ENCODE results near the gene MMS22L. TPM values are rescaled to one million over a fixed set of nuclear protein-coding genes. Genes with fewer than 3 reads are reported as not detected.

MMS22L gene
- total and polyA plus RNA-seq, 2 experiments from 2014 or later = 11.7 to 49.5 TPM

GRCh38 chr6:97312241-97312640 lies 29.2 kb upstream of the MMS22L start (continued):
- TF ChIP-seq, protein P1, sequence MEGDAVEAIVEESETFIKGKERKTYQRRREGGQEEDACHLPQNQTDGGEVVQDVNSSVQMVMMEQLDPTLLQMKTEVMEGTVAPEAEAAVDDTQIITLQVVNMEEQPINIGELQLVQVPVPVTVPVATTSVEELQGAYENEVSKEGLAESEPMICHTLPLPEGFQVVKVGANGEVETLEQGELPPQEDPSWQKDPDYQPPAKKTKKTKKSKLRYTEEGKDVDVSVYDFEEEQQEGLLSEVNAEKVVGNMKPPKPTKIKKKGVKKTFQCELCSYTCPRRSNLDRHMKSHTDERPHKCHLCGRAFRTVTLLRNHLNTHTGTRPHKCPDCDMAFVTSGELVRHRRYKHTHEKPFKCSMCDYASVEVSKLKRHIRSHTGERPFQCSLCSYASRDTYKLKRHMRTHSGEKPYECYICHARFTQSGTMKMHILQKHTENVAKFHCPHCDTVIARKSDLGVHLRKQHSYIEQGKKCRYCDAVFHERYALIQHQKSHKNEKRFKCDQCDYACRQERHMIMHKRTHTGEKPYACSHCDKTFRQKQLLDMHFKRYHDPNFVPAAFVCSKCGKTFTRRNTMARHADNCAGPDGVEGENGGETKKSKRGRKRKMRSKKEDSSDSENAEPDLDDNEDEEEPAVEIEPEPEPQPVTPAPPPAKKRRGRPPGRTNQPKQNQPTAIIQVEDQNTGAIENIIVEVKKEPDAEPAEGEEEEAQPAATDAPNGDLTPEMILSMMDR (conservative IDR thresholded peaks at IDR 0.05; ENCODE audit: low read depth in 2 of 2) = no peak
- TF ChIP-seq ZNF331 (CRISPR knock-in tag; IDR thresholded peaks at IDR 0.05; ENCODE audit: low read depth) = no peak
- no peak for TF ChIP-seq EZH2phosphoT487 (IDR thresholded peaks at IDR 0.05; ENCODE audit: unreplicated experiment)
- no peak for TF ChIP-seq STAT1 (IDR thresholded peaks at IDR 0.05; ENCODE audit: unreplicated experiment)
- no peak for TF ChIP-seq NANOG (IDR thresholded peaks at IDR 0.05; ENCODE audit: borderline replicate concordance)

DNA sequence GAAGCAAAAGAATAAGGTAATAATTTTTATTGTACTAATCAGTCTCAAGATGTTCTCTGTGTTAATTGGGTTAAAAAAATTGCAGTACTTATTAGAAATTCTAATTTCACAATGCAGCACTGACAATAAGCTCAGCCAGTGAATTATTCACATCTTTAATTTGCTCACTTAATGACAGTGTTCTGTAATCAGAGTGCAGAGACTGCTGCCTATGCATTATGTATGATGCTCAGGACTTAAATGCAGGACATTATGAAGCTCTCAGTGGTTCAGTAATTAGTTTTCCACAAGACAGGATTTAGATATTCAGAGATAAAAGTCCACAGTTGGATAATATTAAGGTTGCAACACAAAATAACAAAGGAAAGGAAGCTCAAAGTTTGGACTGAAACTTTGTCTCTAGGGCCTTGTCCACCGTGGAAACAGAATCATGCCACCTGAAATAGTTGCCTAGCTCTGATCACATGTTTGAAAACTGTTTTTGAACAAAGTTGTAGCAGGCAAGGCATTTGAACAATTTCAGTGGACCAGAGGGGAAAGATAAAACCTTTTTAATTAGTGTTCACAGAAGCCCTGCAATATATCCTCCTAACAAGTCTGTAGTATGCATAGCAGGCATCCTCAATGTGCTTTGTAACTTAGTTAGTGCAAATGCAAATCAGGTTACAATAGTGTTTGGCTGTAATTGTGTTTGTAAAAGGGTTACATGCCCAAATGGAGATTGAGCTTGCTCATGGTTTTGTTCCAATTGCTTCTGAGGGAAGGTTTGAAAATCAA lies 23.7 kb upstream of the MMS22L start:
- TF ChIP-seq, protein P2, sequence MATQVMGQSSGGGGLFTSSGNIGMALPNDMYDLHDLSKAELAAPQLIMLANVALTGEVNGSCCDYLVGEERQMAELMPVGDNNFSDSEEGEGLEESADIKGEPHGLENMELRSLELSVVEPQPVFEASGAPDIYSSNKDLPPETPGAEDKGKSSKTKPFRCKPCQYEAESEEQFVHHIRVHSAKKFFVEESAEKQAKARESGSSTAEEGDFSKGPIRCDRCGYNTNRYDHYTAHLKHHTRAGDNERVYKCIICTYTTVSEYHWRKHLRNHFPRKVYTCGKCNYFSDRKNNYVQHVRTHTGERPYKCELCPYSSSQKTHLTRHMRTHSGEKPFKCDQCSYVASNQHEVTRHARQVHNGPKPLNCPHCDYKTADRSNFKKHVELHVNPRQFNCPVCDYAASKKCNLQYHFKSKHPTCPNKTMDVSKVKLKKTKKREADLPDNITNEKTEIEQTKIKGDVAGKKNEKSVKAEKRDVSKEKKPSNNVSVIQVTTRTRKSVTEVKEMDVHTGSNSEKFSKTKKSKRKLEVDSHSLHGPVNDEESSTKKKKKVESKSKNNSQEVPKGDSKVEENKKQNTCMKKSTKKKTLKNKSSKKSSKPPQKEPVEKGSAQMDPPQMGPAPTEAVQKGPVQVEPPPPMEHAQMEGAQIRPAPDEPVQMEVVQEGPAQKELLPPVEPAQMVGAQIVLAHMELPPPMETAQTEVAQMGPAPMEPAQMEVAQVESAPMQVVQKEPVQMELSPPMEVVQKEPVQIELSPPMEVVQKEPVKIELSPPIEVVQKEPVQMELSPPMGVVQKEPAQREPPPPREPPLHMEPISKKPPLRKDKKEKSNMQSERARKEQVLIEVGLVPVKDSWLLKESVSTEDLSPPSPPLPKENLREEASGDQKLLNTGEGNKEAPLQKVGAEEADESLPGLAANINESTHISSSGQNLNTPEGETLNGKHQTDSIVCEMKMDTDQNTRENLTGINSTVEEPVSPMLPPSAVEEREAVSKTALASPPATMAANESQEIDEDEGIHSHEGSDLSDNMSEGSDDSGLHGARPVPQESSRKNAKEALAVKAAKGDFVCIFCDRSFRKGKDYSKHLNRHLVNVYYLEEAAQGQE (IDR thresholded peaks at IDR 0.05; ENCODE audit: unreplicated experiment) = no peak
- TF ChIP-seq CREB1 (CRISPR knock-in tag; IDR thresholded peaks at IDR 0.05; ENCODE audit: low read depth) = no peak
- no peak for TF ChIP-seq EZH2 (IDR thresholded peaks at IDR 0.05; ENCODE audit: low read depth, unreplicated experiment)
- TF ChIP-seq ZNF331 (CRISPR knock-in tag; IDR thresholded peaks at IDR 0.05; ENCODE audit: low read depth) = no peak
- no peak for TF ChIP-seq POLR2AphosphoS5 (IDR thresholded peaks at IDR 0.05; ENCODE audit: low read depth)
- no peak for TF ChIP-seq NANOG (IDR thresholded peaks at IDR 0.05; ENCODE audit: borderline replicate concordance)
- TF ChIP-seq JUNB (IDR thresholded peaks at IDR 0.05; ENCODE audit: unreplicated experiment) = no peak
- TF ChIP-seq ZNF114 (CRISPR knock-in tag; IDR thresholded peaks at IDR 0.05) = no peak

More for the DNA sequence above, 23.7 kb upstream of the MMS22L start:
- no peaks in the 10 kb centered on the region for H3K9me2 ChIP-seq (ENCODE audit: insufficient read depth)
- DNase-seq (ENCODE audit: low spot score) (no peak), ATAC-seq (peak; percentile 45; the same call in 2 of the 3 replicates)
- H3K4me1 ChIP-seq (ENCODE audit: insufficient read depth) = peaks cover 24% of the 10 kb centered on the region
- Mint-ChIP-seq H3K4me3 (no peak overlapping the region), H3K27me3 (ENCODE audit: insufficient read depth, low read depth, poor library complexity) (peaks cover 9% of the 10 kb centered on the region), H3K9me3 (no peaks in the 10 kb centered on the region), H3K36me3 (ENCODE audit: low read depth) (no peaks in the 10 kb centered on the region), H3K4me1 (peaks cover 19% of the 10 kb centered on the region), H3K27ac (0 out of 2 replicates have a peak overlapping the region, but pooled peaks have one; percentile 24)
- no peak overlapping the region for H3K27ac ChIP-seq (ENCODE audit: low read depth)
- H3K27me3 ChIP-seq (ENCODE audit: insufficient read depth) = no peaks in the 10 kb centered on the region
- peak overlapping the region; percentile 1; the same call in 1 of the 2 replicates for H2AFZ ChIP-seq
- peak overlapping the region; percentile 23; the same call in 1 of the 2 replicates for H3K4me2 ChIP-seq
- no peak overlapping the region for H3K4me3 ChIP-seq
- no peaks in the 10 kb centered on the region for H3F3A ChIP-seq (replicated peaks; ENCODE audit: low read depth)
- no peaks in the 10 kb centered on the region for H4K20me1 ChIP-seq (replicated peaks; ENCODE audit: insufficient read depth)
- H3K79me2 ChIP-seq (replicated peaks; ENCODE audit: insufficient read depth) = no peaks in the 10 kb centered on the region
- no peaks in the 10 kb centered on the region for H3K36me3 ChIP-seq (ENCODE audit: insufficient read depth)

Measured in GM23338 (cell line).